Measurements from ENCODE around the gene CGNL1.

DNA sequence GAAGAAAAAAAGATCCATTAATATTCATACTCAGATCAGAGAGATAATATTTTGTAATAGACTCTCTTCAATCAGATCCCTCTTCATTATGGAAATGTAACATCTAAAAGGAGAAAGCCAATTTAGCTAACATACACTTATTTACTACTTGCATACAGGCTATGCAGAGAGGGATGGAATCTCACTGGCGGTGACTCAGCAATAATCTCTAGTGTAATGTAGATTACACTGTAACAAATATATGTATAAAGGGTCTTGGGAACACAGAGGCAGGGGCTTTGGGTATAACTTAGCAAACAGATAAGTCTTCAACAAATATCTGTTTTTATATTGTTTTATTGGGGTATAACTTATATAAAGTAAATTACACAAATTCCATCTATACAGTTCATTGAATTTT is 69.6 kb downstream of the CGNL1 start:
- TF ChIP-seq POLR2A (IDR thresholded peaks at IDR 0.05; ENCODE audit: low read depth): no peak
- no peak for TF ChIP-seq CTCF (IDR thresholded peaks at IDR 0.05)
- no peak for TF ChIP-seq POLR2AphosphoS5 (IDR thresholded peaks at IDR 0.05)
- TF ChIP-seq EP300 (IDR thresholded peaks at IDR 0.05): no peak

All from esophagus muscularis mucosa (tissue), 4 donors.